Cardiac muscle cell (in vitro differentiated cells and primary cell): ENCODE results near the gene LTV1. TPM values are rescaled to one million over a fixed set of nuclear protein-coding genes. Genes with fewer than 3 reads are reported as not detected.
"Not testable (repeated sequence)": the region's sequence is repeated elsewhere in the genome, so short reads cannot be mapped to it uniquely, and the experiment has no call there.

Source experiments
- DNase-seq, 2 donors: peaks; one replicate each; pipeline versions ENCODE4 v3.0.0 to v3.0.0-alpha.2; 2010 to 2017; ENCODE audit warnings: low read depth in 1 of 2, low spot score in 1 of 2
- H3K27ac ChIP-seq: fragments of 200-600 bp; sonication (generic); 2 replicates; pipeline ENCODE4 v1.5.1; 2016
- H3K27me3 ChIP-seq: fragments of 200-600 bp; sonication (generic); 2 replicates; pipeline ENCODE4 v1.6.0; 2016; ENCODE audit warnings: control low read depth
- H3K36me3 ChIP-seq: fragments of 200-600 bp; sonication (generic); 2 replicates; pipeline ENCODE4 v1.5.1; 2016; ENCODE audit warnings: control low read depth
- H3K4me1 ChIP-seq: fragments of 200-600 bp; sonication (generic); 2 replicates; pipeline ENCODE4 v1.8.1; 2017; ENCODE audit warnings: low read depth, mild to moderate bottlenecking, mixed run types
- H3K4me3 ChIP-seq: fragments of 200-600 bp; sonication (generic); 2 replicates; pipeline ENCODE4 v1.5.1; 2016; ENCODE audit warnings: mild to moderate bottlenecking
- H3K9me3 ChIP-seq: fragments of 200-600 bp; sonication (generic); 2 replicates; pipeline ENCODE4 v1.5.1; 2017; ENCODE audit warnings: low read depth, mild to moderate bottlenecking, control low read depth
- CTCF ChIP-seq: IDR thresholded peaks from 2 replicates; pipeline ENCODE4 v1.5.1; 2012; ENCODE audit warnings: low read depth, mild to moderate bottlenecking, low read length
- polyA plus RNA-seq: library from polyadenylated mRNA; unstranded; fragments of >200 nt; fragmentation: Nextera tagmentation; extraction: Ambion mirVana; gene quantifications from 2 replicates; pipeline ENCODE4 v1.2.1, GENCODE V29; 2016
- total RNA-seq: library from RNA; depleted of rRNA; stranded (reverse); fragments of >200 nt; gene quantifications from 2 replicates; pipeline ENCODE4 v1.2.3, GENCODE V29; 2016

LTV1 gene
- total and polyA plus RNA-seq, 2 experiments from 2014 or later, result 11.0 to 19.6 TPM

DNA sequence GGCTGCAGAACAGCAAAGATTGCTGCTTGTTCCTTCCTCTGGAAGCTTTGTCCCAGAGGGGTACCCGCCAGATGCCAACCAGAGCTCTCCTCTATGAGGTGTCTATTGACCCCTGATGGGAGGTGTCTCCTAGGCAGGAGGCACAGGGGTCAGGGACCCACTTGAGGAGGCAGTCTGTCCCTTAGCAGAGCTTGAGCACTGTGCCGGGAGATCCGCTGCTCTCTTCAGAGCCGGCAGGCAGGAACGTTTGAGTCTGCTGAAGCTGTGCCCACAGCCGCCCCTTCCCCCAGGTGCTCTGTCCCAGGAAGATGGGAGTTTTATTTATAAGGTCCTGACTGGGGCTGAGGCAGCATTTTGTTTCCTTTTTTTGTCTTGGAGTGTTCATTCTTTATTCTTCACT lies 13.6 kb downstream of the LTV1 start:
- H3K4me3 ChIP-seq, H3K27me3 ChIP-seq, H3K27ac ChIP-seq, H3K4me1 ChIP-seq, H3K9me3 ChIP-seq, DNase-seq: not testable (repeated sequence)
- peaks cover 52% of the 10 kb centered on the region for H3K36me3 ChIP-seq

GRCh38 chr6:143857651-143858050 lies 14.5 kb downstream of the LTV1 start:
- TF ChIP-seq CTCF, result no peak
- no peaks in the 10 kb centered on the region for H3K9me3 ChIP-seq
- H3K27ac ChIP-seq, result no peak overlapping the region
- peaks cover 56% of the 10 kb centered on the region for H3K36me3 ChIP-seq
- H3K27me3 ChIP-seq, result no peaks in the 10 kb centered on the region
- no peaks in the 10 kb centered on the region for H3K4me1 ChIP-seq
- no peak for DNase-seq
- H3K4me3 ChIP-seq, result no peak overlapping the region

- Histone ChIP-seq H3K9me3 (no peaks in the 10 kb centered on the region), H3K4me3 (no peak overlapping the region), H3K27ac (no peak overlapping the region), H3K27me3 (no peaks in the 10 kb centered on the region), H3K36me3 (peaks cover 74% of the 10 kb centered on the region), H3K4me1 (no peaks in the 10 kb centered on the region)
- TF ChIP-seq CTCF, result no peak
- DNase-seq, result no peak
Measured at GRCh38 chr6:143859891-143860660, 16.9 kb downstream of the LTV1 start.

DNA sequence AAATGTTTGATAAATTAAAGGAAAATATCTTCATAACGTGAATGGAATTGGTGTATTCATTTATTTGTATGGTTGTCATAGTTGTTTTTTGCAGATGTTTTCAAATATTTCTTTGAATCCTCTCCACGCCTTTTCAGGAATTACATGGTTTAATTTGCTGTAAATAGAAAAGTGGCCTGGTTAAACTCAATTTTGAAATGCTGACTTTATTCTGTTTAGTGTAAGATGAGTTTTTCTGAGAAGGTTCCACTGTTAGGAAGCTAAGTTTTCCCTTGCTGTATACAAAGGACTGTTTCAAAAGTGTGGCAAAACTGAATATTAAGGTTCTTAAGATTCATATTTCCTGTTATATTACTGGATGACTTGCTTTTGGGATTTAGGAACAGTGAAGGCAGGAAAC lies 20.6 kb downstream of the LTV1 start:
- no peaks in the 10 kb centered on the region for H3K27me3 ChIP-seq
- H3K9me3 ChIP-seq, result no peaks in the 10 kb centered on the region
- TF ChIP-seq CTCF, result no peak
- H3K36me3 ChIP-seq, result peaks cover 48% of the 10 kb centered on the region
- DNase-seq, result no peak
- no peaks in the 10 kb centered on the region for H3K4me1 ChIP-seq
- H3K27ac ChIP-seq, result no peak overlapping the region
- H3K4me3 ChIP-seq, result no peak overlapping the region

DNA sequence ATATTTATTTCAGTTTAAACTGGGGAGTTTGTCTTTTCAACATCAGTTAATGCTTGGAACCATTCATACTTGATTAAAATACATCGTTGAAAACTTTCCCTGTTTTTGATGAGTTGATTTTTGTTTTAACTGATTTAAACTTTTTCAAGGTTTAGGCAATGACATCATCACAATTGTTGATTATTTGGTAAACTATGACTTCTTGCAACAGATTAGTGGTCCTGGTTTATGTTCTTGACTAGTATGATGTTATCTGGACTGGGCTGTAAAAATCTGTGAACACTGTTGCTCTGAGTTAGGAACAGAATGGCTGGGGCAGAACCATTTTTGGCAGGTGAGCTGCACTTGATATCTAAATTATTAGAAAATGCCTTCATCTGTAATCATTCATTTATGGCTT lies 21.1 kb downstream of the LTV1 start, which contains the start of gene ZC2HC1B:
TSS of gene ZC2HC1B (plus strand) at position 241 of the 400 bp plus-strand sequence. CDS start at position 307, 66 bp downstream.
- no peak for DNase-seq
- TF ChIP-seq CTCF, result no peak
- Histone ChIP-seq H3K27me3 (no peaks in the 10 kb centered on the region), H3K9me3 (no peaks in the 10 kb centered on the region), H3K4me3 (no peak within 1 kb of the TSS), H3K36me3 (peaks cover 44% of the 10 kb centered on the region), H3K4me1 (no peaks in the 10 kb centered on the region), H3K27ac (no peak within 1 kb of the TSS)

DNA sequence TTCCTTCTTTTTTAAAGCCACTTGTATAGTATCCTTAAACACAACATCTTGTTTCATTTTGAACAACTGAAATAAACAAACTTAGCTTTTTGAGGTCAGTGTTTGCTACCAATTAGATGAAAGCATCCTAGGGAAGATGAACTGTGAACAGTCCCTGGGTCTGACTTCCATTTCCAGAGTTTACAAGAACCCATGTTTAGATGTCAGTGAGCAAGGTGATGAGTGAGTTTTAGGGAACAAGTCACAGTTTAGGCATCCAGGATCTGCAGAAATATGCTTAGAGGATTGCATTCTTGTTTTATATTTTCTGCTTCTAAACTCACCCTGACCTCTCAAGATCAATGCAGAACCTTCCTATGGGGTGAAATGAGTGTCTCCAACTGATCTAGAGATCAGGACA lies 24.1 kb downstream of the LTV1 start:
- DNase-seq, result no peak
- Histone ChIP-seq H3K4me3 (no peak overlapping the region), H3K9me3 (no peaks in the 10 kb centered on the region), H3K27ac (no peak overlapping the region), H3K4me1 (no peaks in the 10 kb centered on the region), H3K36me3 (peaks cover 23% of the 10 kb centered on the region), H3K27me3 (no peaks in the 10 kb centered on the region)
- TF ChIP-seq CTCF, result no peak

DNA sequence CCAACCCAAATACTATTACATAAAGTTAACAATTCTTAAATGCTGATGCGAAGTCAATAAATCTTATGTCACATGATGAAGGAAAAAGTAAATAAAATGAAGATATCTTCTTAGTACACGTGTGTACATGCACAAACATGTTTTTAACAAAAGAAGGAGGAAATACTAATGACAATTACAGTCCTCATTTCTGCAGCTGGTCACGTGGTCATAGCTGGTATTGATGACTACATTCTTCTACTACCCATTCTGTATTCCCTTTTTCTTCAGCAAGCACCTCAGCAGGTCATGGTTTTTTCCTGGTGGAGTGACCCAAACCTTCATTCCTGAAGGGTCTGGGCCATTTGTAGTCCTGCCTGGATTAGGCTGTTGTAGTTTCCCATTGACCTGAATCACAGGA lies 25.7 kb downstream of the LTV1 start:
- not testable (repeated sequence) for H3K36me3 ChIP-seq, H3K27me3 ChIP-seq, H3K9me3 ChIP-seq, DNase-seq, H3K4me3 ChIP-seq, H3K4me1 ChIP-seq, H3K27ac ChIP-seq

DNA sequence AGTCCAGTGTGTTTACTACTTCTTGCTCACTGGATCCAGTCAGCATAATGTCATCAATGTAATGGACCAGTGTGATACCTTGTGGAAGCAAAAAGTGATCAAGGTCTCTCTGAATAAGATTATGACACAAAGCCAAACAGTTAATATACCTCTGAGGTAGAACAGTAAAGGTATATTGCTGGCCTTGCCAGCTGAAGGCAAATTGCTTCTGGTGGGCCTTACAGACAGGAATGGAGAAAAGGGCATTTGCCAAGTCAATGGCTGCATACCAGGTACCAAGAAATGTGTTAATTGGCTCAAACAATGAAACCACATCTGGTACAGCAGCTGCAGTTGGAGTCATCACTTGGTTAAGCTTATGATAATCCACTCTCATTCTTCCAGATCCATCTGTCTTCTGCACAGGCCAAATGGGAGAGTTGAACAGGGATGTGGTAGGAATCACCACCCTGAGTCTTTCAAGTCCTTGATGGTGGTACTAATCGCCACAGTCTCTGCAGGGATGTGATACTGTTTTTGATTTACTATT lies 28.1 kb downstream of the LTV1 start:
- H3K27ac ChIP-seq, H3K4me1 ChIP-seq, H3K4me3 ChIP-seq, H3K27me3 ChIP-seq, H3K9me3 ChIP-seq, DNase-seq, H3K36me3 ChIP-seq: not testable (repeated sequence)
